HAP-1 (cell line): ENCODE measurements around the gene MT1G.
A peak's percentile ranks its signal among the peaks of the same experiment; 100 is the strongest.
"Not testable (repeated sequence)": the region's sequence is repeated elsewhere in the genome, so short reads cannot be mapped to it uniquely, and the experiment has no call there.

Source experiments
- DNase-seq, 2 experiments: peaks; one replicate each; pipeline ENCODE4 v3.0.0-alpha.2; 2016 to 2020; ENCODE audit warnings: low spot score in 2 of 2
- H3K27me3 ChIP-seq: fragments of 250-450 bp; sonication (Bioruptor Pico); 2 replicates; pipeline ENCODE4 v1.5.1; 2020; ENCODE audit warnings: low read depth, mild to moderate bottlenecking, moderate library complexity
- H3K36me3 ChIP-seq: fragments of 250-450 bp; sonication (Bioruptor Pico); replicated peaks from 2 replicates; pipeline ENCODE4 v1.5.1; 2020; ENCODE audit warnings: mild to moderate bottlenecking
- H3K4me1 ChIP-seq: fragments of 250-450 bp; sonication (Bioruptor Pico); 2 replicates; pipeline ENCODE4 v1.5.1; 2020; ENCODE audit warnings: mild to moderate bottlenecking
- H3K4me3 ChIP-seq: fragments of 250-450 bp; sonication (Bioruptor Pico); 2 replicates; pipeline ENCODE4 v1.5.1; 2020; ENCODE audit warnings: mild to moderate bottlenecking, moderate library complexity
- H3K9me3 ChIP-seq: fragments of 250-450 bp; sonication (Bioruptor Pico); 2 replicates; pipeline ENCODE4 v1.5.1; 2020; ENCODE audit warnings: mild to moderate bottlenecking, moderate library complexity
- in situ Hi-C: fragments of 300-500 bp; cut with MboI; formaldehyde crosslinking; loops from 3 replicates; pipeline ENCODE4 v1.14.3; 2020; ENCODE audit warnings: low sequenced_read_pairs, inconsistent platforms, mixed read lengths

MT1G gene

GRCh38 chr16:56665286-56666261 is 2.3 kb downstream of the MT1G start:
- H3K36me3 ChIP-seq, H3K4me3 ChIP-seq, in situ Hi-C loops, DNase-seq, H3K27me3 ChIP-seq, H3K9me3 ChIP-seq, H3K4me1 ChIP-seq: not testable (repeated sequence)

- Histone ChIP-seq H3K9me3 (no peaks in the 10 kb centered on the region), H3K4me3 (no peak overlapping the region), H3K4me1 (no peaks in the 10 kb centered on the region), H3K36me3 (no peaks in the 10 kb centered on the region), H3K27me3 (no peaks in the 10 kb centered on the region)
- in situ Hi-C loops: no loop called here
- no peak for DNase-seq
Observed at GRCh38 chr16:56664506-56664905, 3.4 kb downstream of the MT1G start.

GRCh38 chr16:56662357-56663354 is 5.2 kb downstream of the MT1G start:
- H3K4me3 ChIP-seq: no peak overlapping the region
- no peak for DNase-seq

GRCh38 chr16:56658327-56658875 is 9.5 kb downstream of the MT1G start:
- Histone ChIP-seq H3K27me3 (no peaks in the 10 kb centered on the region), H3K36me3 (no peaks in the 10 kb centered on the region), H3K4me3 (peak overlapping the region; percentile 49), H3K4me1 (peaks cover 3% of the 10 kb centered on the region; the same call in 1 of the 2 replicates), H3K9me3 (no peaks in the 10 kb centered on the region)
- in situ Hi-C loops: no loop called here
- DNase-seq: no peak

More at GRCh38 chr16:56662357-56663354, 5.2 kb downstream of the MT1G start:
- H3K4me1 ChIP-seq: no peaks in the 10 kb centered on the region; the same call in 1 of the 2 replicates
- no peaks in the 10 kb centered on the region for H3K36me3 ChIP-seq
- in situ Hi-C loops: no loop called here
- H3K27me3 ChIP-seq: no peaks in the 10 kb centered on the region
- no peaks in the 10 kb centered on the region for H3K9me3 ChIP-seq

- Histone ChIP-seq H3K36me3 (no peaks in the 10 kb centered on the region), H3K27me3 (no peaks in the 10 kb centered on the region), H3K4me1 (peaks cover 3% of the 10 kb centered on the region; the same call in 1 of the 2 replicates), H3K9me3 (no peaks in the 10 kb centered on the region), H3K4me3 (peak within 1 kb of the TSS; percentile 49)
- DNase-seq: peak; percentile 81 to 95
- in situ Hi-C loops: no loop called here
Observed at GRCh38 chr16:56657555-56658326, 10.1 kb downstream of the MT1G start, which contains the start of gene MT1F. MT1F (plus strand) TSS chr16:56657959; CDS start chr16:56658059, 100 bp downstream.

GRCh38 chr16:56653218-56653617 is 14.6 kb downstream of the MT1G start:
- H3K9me3 ChIP-seq: no peaks in the 10 kb centered on the region
- H3K4me3 ChIP-seq: no peak overlapping the region
- H3K4me1 ChIP-seq: peaks cover 17% of the 10 kb centered on the region
- H3K36me3 ChIP-seq: no peaks in the 10 kb centered on the region
- H3K27me3 ChIP-seq: no peaks in the 10 kb centered on the region
- DNase-seq: no peak
- in situ Hi-C loops: no loop called here

GRCh38 chr16:56652600-56652999 is 15.3 kb downstream of the MT1G start:
- Histone ChIP-seq H3K4me1 (peaks cover 17% of the 10 kb centered on the region), H3K27me3 (no peaks in the 10 kb centered on the region), H3K36me3 (no peaks in the 10 kb centered on the region), H3K4me3 (no peak overlapping the region), H3K9me3 (no peaks in the 10 kb centered on the region)
- in situ Hi-C loops: no loop called here
- no peak for DNase-seq

GRCh38 chr16:56651586-56651985 is 16.3 kb downstream of the MT1G start, which contains the start of gene MT1B:
MT1B (plus strand) TSS chr16:56651886; CDS start chr16:56651954, 68 bp downstream.
- H3K36me3 ChIP-seq: no peaks in the 10 kb centered on the region
- H3K9me3 ChIP-seq: no peaks in the 10 kb centered on the region
- H3K4me1 ChIP-seq: peaks cover 14% of the 10 kb centered on the region
- no peak for DNase-seq
- H3K4me3 ChIP-seq: no peak within 1 kb of the TSS
- H3K27me3 ChIP-seq: no peaks in the 10 kb centered on the region
- in situ Hi-C loops: no loop called here

- Histone ChIP-seq H3K27me3 (no peaks in the 10 kb centered on the region), H3K36me3 (no peaks in the 10 kb centered on the region), H3K9me3 (no peaks in the 10 kb centered on the region), H3K4me3 (no peak overlapping the region), H3K4me1 (peaks cover 14% of the 10 kb centered on the region)
- peak in 1 of 2 experiments; percentile 25 for DNase-seq
- in situ Hi-C loops: no loop called here
Observed at GRCh38 chr16:56649820-56650219, 18.0 kb downstream of the MT1G start.

GRCh38 chr16:56649271-56649670 is 18.6 kb downstream of the MT1G start:
- no peak for DNase-seq
- H3K27me3 ChIP-seq: no peaks in the 10 kb centered on the region
- no peak overlapping the region for H3K4me3 ChIP-seq
- H3K36me3 ChIP-seq: no peaks in the 10 kb centered on the region
- H3K9me3 ChIP-seq: no peaks in the 10 kb centered on the region
- H3K4me1 ChIP-seq: peaks cover 14% of the 10 kb centered on the region
- in situ Hi-C loops: no loop called here

GRCh38 chr16:56647641-56648431 is 20.0 kb downstream of the MT1G start:
- Histone ChIP-seq H3K36me3 (no peaks in the 10 kb centered on the region), H3K4me1 (peaks cover 14% of the 10 kb centered on the region), H3K9me3 (no peaks in the 10 kb centered on the region), H3K27me3 (no peaks in the 10 kb centered on the region), H3K4me3 (no peak overlapping the region)
- no peak for DNase-seq
- in situ Hi-C loops: no loop called here

- in situ Hi-C loops: no loop called here
- Histone ChIP-seq H3K36me3 (no peaks in the 10 kb centered on the region), H3K4me3 (no peak overlapping the region), H3K27me3 (no peaks in the 10 kb centered on the region), H3K4me1 (peaks cover 14% of the 10 kb centered on the region), H3K9me3 (no peaks in the 10 kb centered on the region)
- no peak for DNase-seq
Observed at GRCh38 chr16:56645838-56646237, 22.0 kb downstream of the MT1G start.
